VCaP (cell line): ENCODE data around the gene RELB.

ENCODE experiments used
- H3K27ac ChIP-seq: fragments of 450-650 bp; 2 replicates; pipeline ENCODE4 v1.5.1; 2017
- CTCF ChIP-seq: fragments of 450-650 bp; conservative IDR thresholded peaks from 2 replicates; pipeline ENCODE4 v1.5.1; 2017; ENCODE audit warnings: mild to moderate bottlenecking, moderate library complexity

Gene RELB

GRCh38 chr19:45071969-45072790 lies 70.9 kb downstream of the RELB start:
- H3K27ac ChIP-seq = no peak overlapping the region
- no peak for TF ChIP-seq CTCF

- peak overlapping the region; percentile 91; the same call in 1 of the 2 replicates for H3K27ac ChIP-seq
- no peak for TF ChIP-seq CTCF
Observed at GRCh38 chr19:45074744-45075300, 73.6 kb downstream of the RELB start.

GRCh38 chr19:45075301-45076028 lies 74.2 kb downstream of the RELB start:
- no peak for TF ChIP-seq CTCF
- H3K27ac ChIP-seq = peak overlapping the region; percentile 91

GRCh38 chr19:45076029-45076850 lies 75.0 kb downstream of the RELB start, which contains the start of gene ZNF296:
Gene ZNF296, minus strand, starts transcription at chr19:45076478. Its CDS starts 105 bp downstream, at chr19:45076373.
- peak within 1 kb of the TSS; percentile 91 for H3K27ac ChIP-seq

GRCh38 chr19:45076851-45077730 lies 75.8 kb downstream of the RELB start:
- TF ChIP-seq CTCF = no peak
- H3K27ac ChIP-seq = peak overlapping the region; percentile 91

More at GRCh38 chr19:45076029-45076850, 75.0 kb downstream of the RELB start, which contains the start of gene ZNF296:
- no peak for TF ChIP-seq CTCF

- H3K27ac ChIP-seq = peak overlapping the region; percentile 91
- no peak for TF ChIP-seq CTCF
Observed at GRCh38 chr19:45078390-45079062, 77.3 kb downstream of the RELB start.
